ENCODE data around the gene GLB1L. TPM values are rescaled to one million over a fixed set of nuclear protein-coding genes. Genes with fewer than 3 reads are reported as not detected.
"Not testable (repeated sequence)": the region's sequence is repeated elsewhere in the genome, so short reads cannot be mapped to it uniquely, and the experiment has no call there.

GLB1L gene
- total RNA-seq, 4 donors from 2014 or later, result 6.7 to 13.1 (median 9.6) TPM

DNA sequence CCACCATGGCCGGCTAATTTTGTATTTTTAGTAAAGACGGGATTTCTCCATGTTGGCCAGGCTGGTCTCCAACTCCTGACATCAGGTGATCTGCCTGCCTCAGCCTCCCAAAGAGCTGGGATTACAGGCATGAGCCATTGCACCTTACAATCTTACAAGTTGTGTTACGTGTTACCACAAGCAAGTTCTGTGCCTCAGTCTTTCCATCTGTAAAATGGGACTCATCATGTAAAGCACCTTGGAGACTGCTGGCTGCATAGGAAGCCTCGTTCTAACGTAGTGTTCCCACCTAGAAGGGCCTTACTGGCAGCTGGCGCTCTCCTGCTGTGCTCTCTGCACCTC is 43.9 kb upstream of the GLB1L start:
- 61 to 62% methylated on average over 5 to 6 of the region's 6 CpGs for WGBS, 2 donors
- H3K9me3 ChIP-seq, result no peaks in the 10 kb centered on the region
- peaks cover 0 to 15% (median 6%) of the 10 kb centered on the region in 3 donors for H3K36me3 ChIP-seq
- peak overlapping the region; percentile 76 to 100 (median 100) for H3K27ac ChIP-seq
- TF ChIP-seq, protein P1, sequence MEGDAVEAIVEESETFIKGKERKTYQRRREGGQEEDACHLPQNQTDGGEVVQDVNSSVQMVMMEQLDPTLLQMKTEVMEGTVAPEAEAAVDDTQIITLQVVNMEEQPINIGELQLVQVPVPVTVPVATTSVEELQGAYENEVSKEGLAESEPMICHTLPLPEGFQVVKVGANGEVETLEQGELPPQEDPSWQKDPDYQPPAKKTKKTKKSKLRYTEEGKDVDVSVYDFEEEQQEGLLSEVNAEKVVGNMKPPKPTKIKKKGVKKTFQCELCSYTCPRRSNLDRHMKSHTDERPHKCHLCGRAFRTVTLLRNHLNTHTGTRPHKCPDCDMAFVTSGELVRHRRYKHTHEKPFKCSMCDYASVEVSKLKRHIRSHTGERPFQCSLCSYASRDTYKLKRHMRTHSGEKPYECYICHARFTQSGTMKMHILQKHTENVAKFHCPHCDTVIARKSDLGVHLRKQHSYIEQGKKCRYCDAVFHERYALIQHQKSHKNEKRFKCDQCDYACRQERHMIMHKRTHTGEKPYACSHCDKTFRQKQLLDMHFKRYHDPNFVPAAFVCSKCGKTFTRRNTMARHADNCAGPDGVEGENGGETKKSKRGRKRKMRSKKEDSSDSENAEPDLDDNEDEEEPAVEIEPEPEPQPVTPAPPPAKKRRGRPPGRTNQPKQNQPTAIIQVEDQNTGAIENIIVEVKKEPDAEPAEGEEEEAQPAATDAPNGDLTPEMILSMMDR (IDR thresholded peaks at IDR 0.05), result no peak
- TF ChIP-seq POLR2A (IDR thresholded peaks at IDR 0.05) (no peak), EP300 (IDR thresholded peaks at IDR 0.05) (no peak)
- DNase-seq (ENCODE audit: low spot score in 2 of 2), result no peak
- no peak overlapping the region for H3K4me3 ChIP-seq
- no peaks in the 10 kb centered on the region for H3K27me3 ChIP-seq
- H3K4me1 ChIP-seq, result peaks cover 0 to 74% (median 43%) of the 10 kb centered on the region in 4 donors

DNA sequence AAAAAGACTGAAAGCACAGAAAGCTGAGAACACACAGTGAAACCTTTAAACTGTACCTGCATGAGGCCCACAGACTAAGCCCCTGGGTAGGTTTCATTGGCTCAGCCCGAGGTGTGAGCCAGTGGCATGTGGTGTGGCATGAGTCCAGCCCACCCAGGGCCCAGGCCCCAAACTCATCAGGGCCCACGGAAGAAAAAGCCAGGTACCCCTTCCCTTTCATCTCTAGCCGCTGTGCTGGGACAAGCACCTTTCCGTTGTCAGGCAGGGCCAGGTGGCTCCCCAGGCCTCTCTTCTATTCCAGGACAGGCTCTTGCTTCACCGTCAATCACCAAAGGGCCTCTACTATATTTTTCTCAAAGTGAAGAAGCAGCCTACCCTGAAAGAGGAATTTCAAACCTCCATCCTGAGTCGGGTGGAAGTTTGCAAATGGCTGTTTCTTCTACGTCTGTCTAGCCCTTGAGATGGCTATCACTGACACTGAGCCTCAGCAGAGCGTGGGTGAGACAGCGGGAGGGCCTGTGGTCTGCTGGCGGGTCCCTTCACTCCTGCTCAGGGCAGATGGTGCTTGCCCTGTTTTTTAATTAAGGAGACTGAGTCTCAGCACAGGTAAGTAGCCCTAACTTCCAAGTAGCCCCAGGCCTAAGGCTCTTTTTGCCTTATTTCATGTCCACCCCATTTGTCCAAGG is 42.5 kb upstream of the GLB1L start:
- Histone ChIP-seq H3K27me3 (no peaks in the 10 kb centered on the region), H3K36me3 (peaks cover 0 to 30% (median 6%) of the 10 kb centered on the region in 3 donors), H3K4me1 (peaks cover 0 to 81% (median 44%) of the 10 kb centered on the region in 4 donors), H3K4me3 (no peak overlapping the region), H3K9me3 (no peaks in the 10 kb centered on the region), H3K27ac (peak overlapping the region; percentile 76 to 100 (median 100))
- WGBS, 2 donors, result 73 to 81% methylated on average over 10 of the region's 10 CpGs
- TF ChIP-seq POLR2A (IDR thresholded peaks at IDR 0.05) (no peak), EP300 (IDR thresholded peaks at IDR 0.05) (no peak)
- TF ChIP-seq, protein P1 (IDR thresholded peaks at IDR 0.05), result no peak
- DNase-seq (ENCODE audit: low spot score in 2 of 2), result no peak

DNA sequence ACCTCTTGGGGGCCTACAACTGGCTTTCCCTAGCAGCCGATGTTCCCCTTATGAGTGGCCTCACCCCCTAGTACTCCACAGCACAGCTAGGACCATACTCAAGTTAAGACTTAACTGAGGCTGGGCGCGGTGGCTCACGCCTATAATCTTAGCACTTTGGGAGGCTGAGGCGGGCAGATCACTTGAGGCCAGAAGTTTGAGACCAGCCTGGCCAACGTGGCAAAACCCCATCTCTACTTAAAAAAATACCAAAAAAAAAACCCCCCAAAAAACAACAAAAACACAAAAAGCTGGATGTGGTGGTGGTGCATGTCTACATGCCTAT is 41.8 kb upstream of the GLB1L start:
- H3K27ac ChIP-seq, result peak overlapping the region; percentile 76 to 100 (median 100)
- WGBS, 2 donors, result 77 to 79% methylated on average over 6 of the region's 6 CpGs
- not testable (repeated sequence) for H3K9me3 ChIP-seq; H3K4me3 ChIP-seq; H3K27me3 ChIP-seq; DNase-seq (ENCODE audit: low spot score in 2 of 2)
- peaks cover 0 to 36% (median 6%) of the 10 kb centered on the region in 3 donors for H3K36me3 ChIP-seq
- H3K4me1 ChIP-seq, result peaks cover 0 to 86% (median 46%) of the 10 kb centered on the region in 4 donors

DNA sequence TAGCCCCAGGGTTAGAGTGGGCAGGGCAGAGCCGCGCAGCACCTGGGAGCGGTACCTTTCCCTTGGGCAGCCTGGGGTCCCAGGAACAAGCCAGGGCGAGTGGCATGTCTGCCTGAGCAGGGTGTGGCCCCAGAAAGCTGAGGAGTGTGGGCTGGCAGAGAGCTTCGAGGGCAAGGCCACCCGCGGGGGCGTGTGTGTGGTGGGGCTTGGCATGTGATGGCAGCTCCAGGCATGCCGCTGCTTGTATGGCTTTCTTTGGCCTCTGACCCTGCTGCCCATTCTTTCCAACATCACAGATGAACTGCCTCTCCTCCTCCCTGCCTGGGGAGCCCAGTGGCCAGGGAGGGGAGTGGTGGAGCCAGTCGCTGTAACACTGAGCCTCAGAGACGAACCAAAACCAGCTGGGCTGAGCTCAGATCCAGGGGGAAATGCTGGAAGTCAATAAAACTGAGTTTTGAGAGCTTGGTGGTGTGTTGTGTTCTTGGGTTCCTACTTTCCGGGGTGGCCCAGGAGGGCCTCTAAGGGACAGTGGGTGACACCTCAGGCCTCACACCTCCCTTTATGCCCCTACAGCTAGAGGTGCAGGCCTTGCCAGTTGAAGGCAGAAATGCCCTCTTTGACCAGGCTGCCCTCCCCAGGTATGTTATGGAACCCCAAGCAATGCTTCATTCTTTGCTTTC is 41.3 kb upstream of the GLB1L start:
- Histone ChIP-seq H3K4me1 (peaks cover 0 to 91% (median 48%) of the 10 kb centered on the region in 4 donors), H3K9me3 (no peaks in the 10 kb centered on the region), H3K27me3 (no peaks in the 10 kb centered on the region), H3K27ac (peak overlapping the region; percentile 76 to 100 (median 100)), H3K36me3 (peaks cover 0 to 41% (median 6%) of the 10 kb centered on the region in 3 donors), H3K4me3 (no peak overlapping the region)
- DNase-seq (ENCODE audit: low spot score in 2 of 2), result no peak
- WGBS, 2 donors, result 46 to 62% methylated on average over 11 to 12 of the region's 12 CpGs
- peak in 1 of 2 donors; percentile 91 for TF ChIP-seq EP300 (IDR thresholded peaks at IDR 0.05)
- TF ChIP-seq, protein P1 (IDR thresholded peaks at IDR 0.05), result peak in 1 of 5 experiments; percentile 11
- TF ChIP-seq POLR2A (IDR thresholded peaks at IDR 0.05), result peak in 1 of 2 donors; percentile 36

DNA sequence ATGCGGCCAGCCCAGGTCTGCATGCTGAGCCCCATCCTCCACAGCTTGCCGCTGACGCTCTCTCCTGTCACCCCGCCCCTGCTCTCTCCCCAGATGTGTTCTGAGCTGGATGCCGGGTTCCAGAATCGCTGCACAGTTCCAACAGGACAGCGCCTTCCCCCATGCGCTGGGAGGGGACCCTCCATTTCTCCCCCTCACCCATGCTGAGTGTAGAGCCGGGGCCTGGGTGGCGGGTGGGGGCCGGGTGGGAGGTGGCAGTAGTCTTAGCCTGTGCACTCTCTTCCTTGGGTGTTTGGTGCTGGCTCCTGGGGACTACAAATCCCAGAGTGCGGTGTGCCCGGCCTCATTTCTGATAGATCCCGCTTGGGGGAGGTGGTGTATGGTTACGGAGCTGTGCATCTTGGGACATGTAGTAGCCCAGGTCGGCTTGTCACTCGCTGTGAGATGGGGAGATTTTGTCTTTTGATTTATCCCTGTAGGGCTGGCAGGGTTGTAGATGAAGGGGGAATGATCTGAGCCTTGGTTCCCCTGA is 40.7 kb upstream of the GLB1L start:
- H3K36me3 ChIP-seq, result peaks cover 0 to 48% (median 6%) of the 10 kb centered on the region in 3 donors
- H3K9me3 ChIP-seq, result no peaks in the 10 kb centered on the region
- TF ChIP-seq, protein P1 (IDR thresholded peaks at IDR 0.05), result no peak
- TF ChIP-seq EP300 (IDR thresholded peaks at IDR 0.05) (no peak), POLR2A (IDR thresholded peaks at IDR 0.05) (no peak)
- peaks cover 0 to 97% (median 48%) of the 10 kb centered on the region in 4 donors for H3K4me1 ChIP-seq
- DNase-seq (ENCODE audit: low spot score in 2 of 2), result peak; percentile 57 to 65
- H3K4me3 ChIP-seq, result no peak overlapping the region
- 48 to 49% methylated on average over 14 to 16 of the region's 17 CpGs for WGBS, 2 donors
- H3K27ac ChIP-seq, result peak overlapping the region; percentile 76 to 100 (median 100)
- no peaks in the 10 kb centered on the region for H3K27me3 ChIP-seq

Measured in tibial nerve (tissue), 4 donors.